DMS53 treated with DMSO at 0.1 percent for 48 hours (cell line): ENCODE measurements around the gene TUSC2.
"Not testable (repeated sequence)": the region's sequence is repeated elsewhere in the genome, so short reads cannot be mapped to it uniquely, and the experiment has no call there.

Experiments
- DNase-seq: peaks from one replicate; lab custom pipeline; 2025; ENCODE audit not compliant: unreplicated experiment; lab: John Stamatoyannopoulos, UW

The TUSC2 gene

DNA sequence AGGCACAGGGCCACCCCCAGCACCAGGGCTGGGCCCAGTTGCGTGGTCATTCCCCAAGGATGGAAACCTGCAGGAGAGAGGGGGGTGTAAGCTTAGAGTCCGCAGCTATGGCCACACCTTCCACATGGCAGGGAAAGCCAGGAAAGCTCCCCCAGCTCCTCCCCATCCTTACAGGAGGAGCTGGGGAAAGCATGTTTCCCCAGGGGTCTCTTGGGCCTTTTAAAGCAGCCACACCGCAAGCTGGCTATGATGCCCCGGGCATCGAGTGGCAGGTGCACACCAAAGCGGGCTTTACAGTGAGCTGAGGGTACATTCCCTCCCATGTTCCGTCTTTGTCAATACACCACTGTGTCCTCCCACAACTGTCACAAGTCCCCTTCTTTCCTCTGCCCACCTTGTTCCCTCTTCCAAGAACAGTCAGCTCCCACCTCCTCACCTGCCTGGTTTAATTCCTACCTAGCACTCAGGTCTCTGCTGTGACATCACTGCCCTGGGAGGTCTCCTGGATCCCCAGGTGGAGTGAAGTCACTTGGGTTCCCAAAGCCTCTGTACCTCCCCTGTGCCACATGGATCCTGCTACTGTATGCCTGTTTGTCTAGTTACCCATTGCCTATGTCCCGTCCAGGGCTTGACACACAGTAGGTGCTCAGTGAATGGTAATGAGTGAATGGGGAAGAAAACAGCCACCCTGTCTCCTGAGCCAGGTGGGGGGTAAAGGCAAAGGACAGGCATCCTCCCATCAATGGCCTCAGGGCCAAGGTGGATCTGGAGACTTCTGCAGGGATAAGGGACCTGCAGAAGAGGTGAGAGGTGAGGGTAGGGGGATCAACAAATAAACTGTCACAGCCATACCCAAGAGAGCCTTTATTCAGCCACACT is 32.2 kb downstream of the TUSC2 start:
- no peak for DNase-seq

DNA sequence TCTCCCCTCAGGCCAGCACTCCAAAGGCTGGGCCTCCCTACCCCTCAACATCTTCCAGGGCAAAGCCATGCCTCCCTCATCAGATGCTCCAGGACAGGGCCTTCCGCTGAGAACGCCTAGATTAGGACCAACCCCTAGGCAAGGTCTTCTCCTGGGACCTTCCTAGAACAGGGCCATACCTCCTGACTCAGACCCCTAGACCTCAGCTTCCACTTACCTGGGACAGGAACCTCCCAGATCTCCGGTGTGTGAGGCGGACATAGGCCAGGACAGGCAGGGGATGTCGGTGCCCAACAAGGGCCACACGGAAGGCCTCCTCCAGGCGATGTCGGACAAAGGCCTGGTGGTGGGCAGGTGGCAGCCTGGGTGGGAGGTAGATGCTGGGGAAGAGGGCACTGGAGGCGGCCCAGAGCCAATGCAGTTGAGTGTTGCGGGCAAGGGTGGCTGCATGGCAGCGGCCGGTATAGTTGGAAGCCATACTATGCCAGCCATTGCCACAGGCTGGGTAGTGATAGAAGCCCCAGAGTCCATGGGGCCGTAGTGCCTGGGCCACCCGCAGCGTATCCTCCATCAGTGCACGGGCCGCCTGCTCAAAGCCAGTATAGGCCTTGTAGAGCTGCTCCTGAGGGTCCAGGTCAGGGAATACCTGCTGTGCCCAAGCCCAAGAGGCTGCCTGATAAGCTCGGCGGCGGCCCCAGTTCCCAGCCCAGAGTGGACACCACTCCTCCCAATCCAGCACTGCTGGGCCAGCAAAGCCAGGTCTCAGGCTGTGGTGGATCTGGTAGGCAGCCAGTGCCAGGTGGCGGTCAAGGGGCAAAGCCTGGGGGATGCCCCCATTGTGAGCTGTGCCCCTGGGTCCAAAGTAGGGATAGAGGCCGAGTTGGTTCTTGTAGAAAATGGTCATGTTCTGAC is 33.3 kb downstream of the TUSC2 start:
- DNase-seq, result no peak

DNA sequence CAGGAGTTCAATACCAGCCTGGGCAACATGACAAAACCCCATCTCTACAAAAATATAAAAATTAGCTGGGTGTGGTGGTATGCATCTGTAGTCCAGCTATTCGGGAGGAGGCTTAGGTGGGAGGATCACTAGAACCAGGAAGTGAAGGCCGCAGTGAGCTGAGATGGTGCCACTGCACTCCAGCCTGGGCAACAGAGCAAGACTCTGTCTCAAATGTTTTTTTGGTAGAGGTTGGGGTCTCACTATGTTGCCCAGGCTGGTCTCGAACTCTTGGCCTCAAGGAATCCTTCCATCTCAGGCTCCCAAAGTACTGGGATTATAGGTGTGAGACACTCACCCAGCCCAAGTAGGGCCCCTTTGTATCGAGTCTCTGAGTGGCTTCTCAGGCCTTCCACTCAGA is 33.9 kb downstream of the TUSC2 start:
- DNase-seq, result no peak

DNA sequence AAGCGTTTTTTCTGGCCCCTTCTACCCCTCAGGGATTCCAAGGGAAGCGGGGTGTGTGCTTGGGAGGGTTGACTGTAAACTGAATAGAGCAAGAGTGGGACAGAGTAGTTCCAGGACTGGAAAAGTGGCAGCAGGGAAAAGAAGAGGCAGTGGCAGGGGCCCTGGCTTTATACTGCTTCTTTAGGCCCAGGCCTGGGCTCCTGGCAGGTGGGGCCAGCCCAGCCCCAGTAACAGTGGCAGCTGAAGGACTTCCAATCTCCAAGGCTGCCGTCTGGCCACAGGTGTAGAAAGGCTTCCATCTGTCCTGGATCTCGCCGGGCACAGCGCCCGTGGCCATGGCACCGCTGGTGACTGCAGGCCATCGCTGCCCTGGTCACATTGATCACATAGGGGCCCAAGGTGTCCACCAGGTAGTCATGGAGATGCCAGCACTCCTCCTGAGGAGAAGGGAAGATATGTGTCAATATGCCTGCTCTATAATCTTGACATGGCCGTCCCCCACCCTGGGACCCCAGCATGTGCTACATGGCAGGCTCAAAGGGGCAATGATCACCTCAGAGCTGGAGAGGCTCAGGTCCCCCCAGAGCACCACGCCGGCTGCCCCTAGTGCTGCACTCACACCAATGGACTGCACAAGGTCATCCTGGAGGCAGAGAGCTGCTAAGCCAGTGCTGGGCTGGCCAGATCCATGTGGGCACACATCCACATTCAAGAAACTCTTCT is 34.8 kb downstream of the TUSC2 start:
- DNase-seq, result no peak

DNA sequence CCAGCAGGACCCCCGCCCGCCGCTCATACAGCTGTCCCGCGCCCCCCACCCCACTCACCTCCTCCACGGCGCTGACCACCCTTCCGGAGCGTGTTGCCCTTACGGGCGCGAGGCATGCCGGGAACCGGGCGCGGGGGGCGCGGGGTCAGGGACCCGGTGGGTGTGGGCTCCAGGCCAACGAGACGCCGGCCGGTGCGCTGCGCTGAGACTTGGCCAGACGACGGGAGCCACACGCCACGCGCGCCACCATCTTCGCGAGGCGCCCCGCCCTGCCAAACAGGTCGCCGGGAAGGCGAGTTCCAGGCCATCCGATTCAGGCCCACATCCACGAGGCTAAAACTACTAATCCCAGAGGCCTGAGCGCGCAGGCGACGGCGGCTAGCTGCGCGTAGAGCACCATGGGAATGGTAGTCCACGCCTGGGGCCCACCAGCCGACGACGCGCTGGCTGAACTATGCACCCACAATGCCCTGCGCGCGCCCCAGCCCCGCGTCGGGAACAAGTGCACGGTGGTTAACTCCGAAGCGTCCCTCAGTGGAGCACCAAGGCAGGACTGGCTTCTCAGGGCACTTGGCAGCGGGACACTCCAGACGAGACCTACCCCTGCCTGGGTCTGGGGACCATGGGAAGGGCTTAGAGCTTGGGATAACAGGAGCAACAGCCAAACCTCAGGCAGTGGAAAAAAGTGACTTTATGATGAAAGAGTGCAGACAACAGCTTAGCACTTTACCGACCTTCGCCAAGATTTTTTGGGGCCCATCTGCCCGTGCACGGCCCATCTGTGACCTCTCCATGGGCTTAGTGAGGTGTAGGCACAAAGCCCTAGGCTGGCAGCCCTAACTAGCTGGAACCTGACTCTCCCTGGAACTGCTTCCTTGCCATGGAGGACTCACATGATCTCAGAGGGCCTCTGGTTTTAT is 35.6 kb downstream of the TUSC2 start, which contains the start of gene IFRD2:
Gene IFRD2, minus strand, starts transcription at position 271 of the 920 bp plus-strand sequence. Its CDS starts 155 bp downstream, at position 116.
- DNase-seq, result peak; percentile 75

DNA sequence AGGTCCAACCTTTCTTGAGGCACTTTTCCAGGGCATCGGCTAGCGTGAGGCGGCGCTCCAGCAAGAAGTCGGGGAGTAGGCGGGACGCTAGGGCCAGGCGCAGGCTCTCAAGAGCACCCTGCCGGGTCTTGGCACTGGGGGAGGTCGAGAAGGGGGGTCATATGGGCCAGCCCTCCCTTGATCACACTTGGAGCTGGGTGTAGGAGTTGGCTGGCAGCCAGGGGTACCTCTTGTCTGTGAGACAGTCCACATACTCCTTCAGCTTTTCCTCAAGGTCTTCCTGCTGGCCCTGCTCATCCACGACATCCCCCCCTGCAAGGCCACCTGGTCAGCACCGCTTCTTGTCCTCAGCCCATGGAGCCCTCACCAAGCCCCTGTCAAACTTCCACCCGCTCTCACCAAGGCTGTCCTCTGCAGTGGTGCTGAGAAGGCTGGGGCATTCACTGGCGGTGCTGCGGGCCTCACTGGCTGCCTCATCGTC is 37.8 kb downstream of the TUSC2 start:
- DNase-seq, result no peak

DNA sequence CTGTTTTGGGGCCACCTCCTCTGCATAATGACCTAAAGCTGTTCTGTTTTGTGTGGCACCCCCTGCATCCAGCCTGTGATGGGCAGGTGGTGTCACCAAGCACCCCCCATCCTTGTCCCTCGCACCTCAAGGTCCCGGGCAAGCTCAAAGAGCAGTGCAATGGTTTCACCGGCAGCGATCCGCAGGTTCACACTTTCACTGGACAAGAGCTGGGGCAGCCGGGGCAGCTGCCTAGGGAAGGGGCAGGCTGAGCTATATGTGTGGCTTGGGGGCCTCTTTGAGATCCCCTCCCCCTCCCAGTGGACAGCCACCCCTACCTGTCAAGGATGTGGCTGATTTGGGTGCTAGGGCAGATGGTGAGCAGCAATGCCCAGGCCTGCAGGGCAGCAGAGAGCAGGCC is 38.9 kb downstream of the TUSC2 start:
- no peak for DNase-seq

DNA sequence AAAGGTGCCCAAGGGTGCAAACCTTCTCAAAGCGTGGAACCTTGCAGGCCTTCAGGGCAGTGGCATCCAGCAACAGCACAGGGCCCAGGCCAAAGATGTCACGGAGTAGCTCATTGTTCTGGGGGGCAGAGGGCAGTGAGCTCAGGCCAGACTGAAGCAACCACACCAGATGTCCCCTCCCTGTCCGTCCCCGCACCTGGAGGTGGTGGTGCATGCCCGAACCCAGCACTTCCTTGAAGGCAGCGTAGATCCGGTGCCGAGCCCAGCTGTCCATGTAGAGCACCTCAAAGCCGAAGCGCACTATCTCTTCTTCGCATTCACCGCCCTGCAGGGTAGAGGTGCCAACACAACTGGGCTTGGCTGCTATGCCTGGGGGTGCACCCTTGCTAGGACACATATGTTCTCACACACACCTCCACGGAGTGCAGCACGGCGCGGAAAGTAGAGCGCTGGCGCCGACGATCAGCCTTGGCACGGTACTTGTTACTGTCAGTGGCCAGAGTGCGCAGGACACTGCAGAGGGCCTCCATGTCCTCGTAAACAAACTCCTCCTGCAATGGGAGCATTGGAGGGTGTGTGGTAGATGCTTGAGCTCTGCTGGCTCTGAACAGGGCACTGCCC is 39.5 kb downstream of the TUSC2 start:
- no peak for DNase-seq

DNA sequence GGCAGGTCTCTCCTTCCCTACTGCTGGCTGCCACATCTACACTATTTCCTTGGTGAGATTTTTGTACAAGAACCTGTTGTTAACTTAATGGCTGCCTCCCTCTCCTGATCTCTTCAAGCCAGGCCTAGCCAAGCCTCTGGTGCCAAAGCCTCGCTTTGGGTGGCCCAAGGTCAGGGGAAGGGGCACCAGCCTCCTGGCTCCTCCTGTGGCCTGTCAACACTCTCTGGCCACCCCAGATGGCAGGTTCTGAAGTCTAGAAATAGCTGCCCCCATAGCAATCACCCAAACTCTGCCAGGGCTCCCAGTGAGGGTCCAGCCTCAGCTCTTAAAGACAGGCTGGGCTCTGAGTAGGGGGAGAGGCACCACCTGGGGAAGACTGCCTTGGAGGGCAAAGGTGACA is 40.8 kb downstream of the TUSC2 start:
- no peak for DNase-seq

DNA sequence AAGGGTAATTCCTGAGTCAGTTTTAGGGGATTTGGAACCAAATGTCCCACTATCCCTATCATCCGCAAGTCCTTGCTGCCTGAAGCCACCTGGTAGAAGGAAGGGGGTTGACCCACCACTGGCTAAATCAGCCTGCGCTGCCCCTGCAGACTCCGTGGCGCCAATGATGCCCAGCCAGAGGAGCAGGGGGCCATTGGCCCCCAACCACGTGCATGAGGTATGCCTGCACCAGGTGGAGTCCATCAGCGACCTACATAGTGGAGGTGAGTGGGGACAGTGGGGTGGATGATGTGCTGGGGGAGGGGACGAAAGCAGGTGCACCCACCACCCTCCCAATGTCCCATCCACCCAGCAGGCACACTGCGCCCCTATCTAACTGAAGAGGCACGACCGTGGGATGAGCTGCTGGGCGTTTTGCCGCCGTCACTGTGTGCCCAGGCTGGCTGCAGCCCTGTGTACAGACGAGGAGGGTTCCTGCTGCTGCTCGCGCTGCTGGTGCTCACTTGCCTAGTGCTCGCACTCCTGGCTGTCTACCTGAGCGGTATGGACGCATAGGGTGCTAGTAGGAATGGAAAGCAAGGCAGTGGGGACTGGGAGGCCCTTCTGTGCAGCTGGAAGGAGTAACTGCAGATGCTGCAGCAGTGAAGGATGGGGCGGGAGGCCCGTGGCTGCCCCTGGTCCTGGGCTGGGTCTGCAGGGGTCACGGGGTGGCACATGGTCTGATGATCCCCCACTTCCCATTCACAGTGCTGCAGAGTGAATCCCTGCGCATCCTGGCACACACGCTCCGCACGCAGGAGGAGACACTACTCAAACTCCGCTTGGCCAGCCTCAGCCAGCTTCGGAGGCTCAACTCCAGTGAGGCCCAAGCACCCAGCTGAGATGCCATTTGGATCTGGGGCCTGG is 41.4 kb downstream of the TUSC2 start:
- DNase-seq, result no peak

DNA sequence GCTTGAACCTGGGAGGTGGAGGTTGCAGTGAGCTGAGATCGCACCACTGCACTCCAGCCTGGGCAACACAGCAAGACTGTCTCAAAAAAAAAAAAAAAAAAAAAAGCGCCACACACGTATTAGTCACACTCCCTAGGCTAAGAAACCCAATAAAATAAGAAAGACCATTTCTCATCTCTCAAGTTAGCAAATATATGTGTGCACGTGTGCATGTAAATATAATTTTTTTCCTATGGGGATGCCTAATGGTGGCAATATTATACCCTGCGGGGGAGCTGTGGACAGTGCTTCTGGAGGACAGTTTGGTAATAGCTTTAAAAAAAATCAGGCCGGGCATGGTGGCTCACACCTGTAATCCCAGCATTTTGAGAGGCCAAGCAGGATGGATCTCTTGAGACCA is 43.9 kb downstream of the TUSC2 start:
- DNase-seq, result not testable (repeated sequence)

DNA sequence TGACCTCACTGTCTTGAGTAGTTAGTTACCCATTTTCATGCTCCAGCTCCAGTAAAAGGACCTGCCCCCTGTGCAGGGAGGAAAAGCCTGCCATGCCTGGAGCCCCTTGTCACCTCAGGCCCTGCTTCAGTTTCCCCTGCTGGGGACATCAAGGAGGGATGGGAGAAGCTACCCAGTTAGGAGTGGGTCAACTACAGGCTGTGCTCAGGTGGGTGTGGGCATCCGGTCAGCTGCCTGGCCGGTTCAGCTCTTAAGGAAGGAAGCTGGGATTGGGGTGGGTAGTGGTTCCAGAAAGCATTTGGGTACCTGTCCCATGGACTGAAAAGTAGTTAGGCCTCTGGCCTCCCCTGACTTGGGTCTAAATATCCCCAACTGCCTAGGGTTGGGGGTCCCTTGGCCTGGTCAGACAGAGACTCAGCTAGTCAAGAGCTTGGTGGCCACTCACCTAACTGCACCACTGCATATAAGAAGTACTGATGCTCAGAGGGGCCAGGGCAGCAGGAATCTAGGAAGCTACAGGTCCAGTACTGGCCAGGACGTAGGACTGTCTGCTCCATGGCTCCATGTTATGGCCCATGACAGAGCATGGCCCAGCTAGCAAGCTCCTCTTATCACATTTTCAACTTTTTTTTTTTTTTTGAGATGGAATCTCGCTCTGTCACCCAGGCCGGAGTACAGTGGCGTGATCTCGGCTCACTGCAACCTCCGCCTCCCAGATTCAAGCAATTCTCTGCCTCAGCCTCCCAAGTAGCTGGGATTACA is 48.6 kb downstream of the TUSC2 start:
- no peak for DNase-seq

DNA sequence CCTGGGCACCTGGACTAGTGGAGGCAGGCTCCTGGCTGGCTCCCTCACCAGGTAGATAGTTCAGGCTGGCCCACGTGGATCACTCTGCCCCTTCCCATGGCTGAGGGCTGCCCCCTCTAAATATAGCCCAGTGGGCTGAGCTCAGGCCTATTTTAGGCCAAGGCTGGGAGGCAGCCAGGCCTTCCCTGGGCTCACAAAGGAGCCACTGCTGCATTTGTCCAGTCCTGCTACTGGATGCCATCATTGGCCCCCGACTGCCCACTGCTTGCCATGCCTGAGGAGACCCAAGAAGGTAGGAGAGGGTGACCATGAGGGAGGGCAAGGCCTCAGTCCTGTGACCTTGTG is 49.2 kb downstream of the TUSC2 start, which contains the start of gene LSMEM2:
Gene LSMEM2, plus strand, starts transcription at position 208 of the 345 bp plus-strand sequence. Its CDS starts 27 bp downstream, at position 235.
- no peak for DNase-seq

DNA sequence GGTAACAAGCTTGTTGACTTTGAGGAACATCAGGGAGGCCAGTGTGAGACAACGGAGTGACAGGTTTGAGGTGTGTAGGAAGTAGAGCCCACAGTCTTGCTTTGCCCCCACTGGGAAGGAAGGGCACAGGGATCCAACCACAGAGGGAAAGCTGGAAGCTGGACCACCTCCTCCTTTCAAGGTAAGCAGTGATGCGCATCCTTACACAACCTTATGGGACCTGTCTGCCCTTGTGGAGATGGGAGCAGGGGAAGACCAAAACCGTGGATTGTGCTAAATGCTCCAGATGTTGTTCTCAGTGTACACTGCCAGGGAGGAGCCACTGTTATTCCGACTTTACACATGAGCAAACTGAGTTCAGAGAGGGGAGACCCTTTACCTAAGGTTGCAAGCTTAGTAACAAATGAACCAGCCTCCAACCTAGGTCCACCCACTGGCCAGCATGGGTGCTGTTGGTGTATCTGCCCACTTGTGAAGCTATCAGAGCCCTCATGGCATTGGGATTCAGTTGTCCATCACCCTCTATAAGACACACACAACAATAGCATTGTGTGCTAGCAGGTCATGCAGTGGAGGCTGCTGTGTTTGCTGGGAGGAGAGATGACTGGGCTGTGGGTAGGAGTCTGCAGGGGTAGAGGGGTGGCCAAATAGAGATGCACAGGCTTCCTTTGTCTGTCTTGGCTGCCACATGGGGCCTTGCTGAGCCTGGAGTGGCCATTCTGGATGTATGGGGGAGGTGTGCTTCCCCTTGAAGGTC is 49.7 kb downstream of the TUSC2 start:
- no peak for DNase-seq

DNA sequence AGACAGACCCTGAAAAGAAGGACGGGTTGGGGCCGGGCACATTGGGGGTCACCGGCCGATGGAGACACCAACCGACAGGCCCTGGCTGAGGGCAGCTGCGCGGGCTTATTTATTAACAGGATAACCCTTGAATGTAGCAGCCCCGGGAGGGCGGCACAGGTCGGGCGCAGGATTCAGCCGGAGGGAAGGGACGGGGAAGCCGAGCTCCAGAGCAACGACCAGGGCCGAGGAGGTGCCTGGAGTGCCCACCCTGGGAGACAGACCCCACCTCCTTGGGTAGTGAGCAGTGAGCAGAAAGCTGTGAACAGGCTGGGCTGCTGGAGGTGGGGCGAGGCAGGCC is 51.3 kb downstream of the TUSC2 start:
- DNase-seq, result no peak

DNA sequence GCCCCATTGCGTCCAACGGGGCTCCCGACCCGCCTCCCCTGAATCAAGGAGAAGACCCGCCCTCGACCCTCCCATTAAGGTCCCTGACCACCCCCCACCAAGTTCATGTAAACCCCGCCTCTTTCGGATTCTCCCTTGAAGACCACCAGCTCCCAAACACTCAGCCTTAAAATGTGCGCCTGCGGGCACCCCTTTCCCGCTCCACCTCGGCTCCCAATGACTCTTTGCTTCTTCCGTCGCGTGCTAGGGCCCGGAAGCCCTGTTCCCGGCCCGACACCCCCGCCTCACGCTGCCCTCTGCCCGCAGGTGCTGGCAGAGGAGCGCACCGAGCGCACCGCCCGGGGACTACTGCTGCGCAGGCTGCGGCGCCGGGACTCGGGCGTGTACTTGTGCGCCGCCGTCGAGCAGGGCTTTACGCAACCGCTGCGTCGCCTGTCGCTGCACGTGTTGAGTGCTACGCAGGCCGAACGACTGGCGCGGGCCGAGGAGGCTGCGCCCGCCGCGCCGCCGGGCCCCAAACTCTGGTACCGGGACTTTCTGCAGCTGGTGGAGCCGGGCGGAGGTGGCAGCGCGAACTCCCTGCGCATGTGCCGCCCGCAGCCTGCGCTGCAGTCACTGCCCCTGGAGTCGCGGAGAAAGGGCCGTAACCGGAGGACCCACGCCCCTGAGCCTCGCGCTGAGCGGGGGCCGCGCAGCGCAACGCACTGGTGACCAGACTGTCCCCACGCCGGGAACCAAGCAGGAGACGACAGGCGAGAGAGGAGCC is 51.8 kb downstream of the TUSC2 start:
- no peak for DNase-seq
